Activated CD8-positive, alpha-beta memory T cell treated with anti-CD3 and anti-CD28 coated beads for 36 hours (primary cell): ENCODE measurements around the gene NRP2. TPM values are rescaled to one million over a fixed set of nuclear protein-coding genes. Genes with fewer than 3 reads are reported as not detected.

Experiments used
- CTCF ChIA-PET: fragments of 350-600 bp; sonication (Branson Sonifier 250); formaldehyde crosslinking; loops from one replicate; lab custom pipeline; 2021; ENCODE audit warnings: antibody characterized with exemption; lab: Charles Lee
- POLR2A ChIA-PET: fragments of 350-600 bp; sonication (Branson Sonifier 250); formaldehyde crosslinking; loops from one replicate; lab custom pipeline; 2021; ENCODE audit warnings: antibody characterized with exemption; lab: Charles Lee
- total RNA-seq, 2 experiments: library from RNA; stranded (reverse); gene quantifications; one replicate each; pipeline ENCODE4 v1.2.3, GENCODE V29; 2021

Gene NRP2
- total RNA-seq, 2 experiments from 2014 or later: 0.82 to 0.93 TPM

DNA sequence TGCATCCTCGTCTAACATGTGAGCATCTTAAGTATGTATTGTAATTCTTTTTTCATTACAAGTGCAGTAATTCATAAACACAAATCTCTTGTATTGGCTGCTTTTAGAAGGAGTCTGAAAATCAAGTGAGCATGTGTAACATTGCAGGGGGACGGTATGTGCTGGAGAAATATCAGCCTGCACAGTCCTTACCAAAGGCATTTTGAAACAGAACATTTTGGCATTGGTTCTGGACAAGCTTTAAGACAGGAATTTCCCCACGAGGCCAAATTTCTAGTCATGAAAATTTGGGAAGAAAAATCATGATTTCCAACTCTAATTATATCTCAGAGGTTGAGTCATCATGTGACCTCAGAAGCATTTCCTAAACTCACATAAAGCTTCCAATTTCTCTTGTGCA is 24.7 kb upstream of the NRP2 start:
- CTCF ChIA-PET: no interaction called here
- POLR2A ChIA-PET: no interaction called here

DNA sequence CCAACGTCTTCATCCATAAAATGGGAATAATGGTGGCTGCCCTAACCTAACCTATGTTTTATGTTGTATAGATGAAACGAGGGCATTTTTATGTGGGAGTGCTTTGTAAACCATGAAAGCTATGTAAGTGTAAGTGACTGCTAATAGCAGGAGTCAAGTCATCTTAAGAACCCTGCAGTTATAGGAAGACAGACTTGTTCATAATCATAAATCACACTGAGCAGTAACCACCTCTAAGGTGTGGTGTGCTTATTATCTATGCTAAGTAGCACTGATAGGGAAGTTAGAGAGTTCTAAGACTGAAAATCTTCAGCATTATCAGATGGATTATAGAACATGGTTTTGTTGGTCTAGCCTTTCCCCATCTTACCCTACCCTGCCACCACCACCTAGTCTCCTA is 24.2 kb upstream of the NRP2 start:
- POLR2A ChIA-PET: no interaction called here
- CTCF ChIA-PET: no interaction called here

DNA sequence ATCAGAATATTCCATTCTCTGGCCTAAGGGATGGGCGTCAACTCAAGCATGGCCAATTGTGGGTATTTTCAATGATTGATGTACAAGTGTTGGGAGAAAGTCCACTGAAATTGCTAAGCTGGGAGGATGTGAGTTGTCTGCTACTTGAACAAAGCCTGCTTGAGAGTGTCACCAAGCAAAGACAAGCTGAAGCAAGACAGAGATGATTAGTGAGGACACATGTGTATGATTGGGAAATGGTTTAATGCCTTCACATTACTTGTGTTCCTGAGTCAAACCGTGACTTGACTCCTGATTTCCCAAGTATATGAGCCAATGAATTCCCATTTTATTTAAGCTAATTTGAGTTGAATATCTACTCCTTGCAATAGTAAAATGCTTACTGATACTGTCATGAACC is 23.7 kb upstream of the NRP2 start:
- CTCF ChIA-PET: no interaction called here
- POLR2A ChIA-PET: no interaction called here

DNA sequence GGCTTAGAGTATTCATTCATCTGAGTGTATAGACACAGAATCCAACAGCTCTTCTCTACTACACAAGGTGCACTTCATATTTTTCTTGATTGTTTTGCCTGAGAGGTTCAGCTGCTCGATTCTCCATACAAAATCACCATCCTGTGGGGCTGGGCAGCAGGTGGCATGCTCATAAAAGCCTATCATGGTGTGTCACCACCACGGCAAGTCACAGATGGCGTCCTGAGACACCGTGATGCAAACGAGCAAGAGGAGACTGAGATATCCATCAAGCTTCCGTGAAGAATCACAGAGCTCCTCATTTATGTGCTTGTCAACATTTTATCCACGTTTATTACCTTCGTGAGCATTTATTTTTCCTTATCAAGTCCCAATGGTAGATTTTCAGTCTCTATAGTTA is 22.4 kb upstream of the NRP2 start:
- CTCF ChIA-PET: no interaction called here
- POLR2A ChIA-PET: no interaction called here

DNA sequence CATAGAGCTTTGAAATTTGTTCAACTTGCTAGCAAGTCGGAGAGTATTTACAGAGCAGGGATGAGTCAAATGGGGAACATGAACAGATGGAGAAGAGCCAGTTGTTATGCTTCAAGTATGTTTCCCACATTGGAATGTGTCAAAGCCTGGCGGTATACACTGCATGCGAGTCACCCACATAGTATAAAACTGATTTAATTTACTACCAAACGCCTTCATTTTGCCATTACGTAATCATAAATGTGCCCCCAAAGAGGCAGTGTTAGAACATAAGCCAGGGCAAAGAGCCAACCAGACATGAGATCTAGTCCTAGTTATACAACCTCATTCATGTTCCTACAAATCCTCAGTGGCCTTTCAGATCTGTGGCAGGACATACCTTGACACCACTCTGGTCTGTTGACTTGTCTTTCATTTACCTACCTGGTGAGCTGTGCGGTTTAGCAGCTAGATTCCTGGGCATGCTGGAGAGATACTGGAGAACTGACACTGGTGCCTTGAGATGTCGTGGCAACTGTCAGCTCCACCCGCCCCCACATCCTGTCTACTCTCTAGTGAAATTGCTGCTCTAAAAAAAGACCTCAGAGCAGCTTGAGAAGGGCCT is 21.7 kb upstream of the NRP2 start:
- POLR2A ChIA-PET: no interaction called here
- CTCF ChIA-PET: no interaction called here

DNA sequence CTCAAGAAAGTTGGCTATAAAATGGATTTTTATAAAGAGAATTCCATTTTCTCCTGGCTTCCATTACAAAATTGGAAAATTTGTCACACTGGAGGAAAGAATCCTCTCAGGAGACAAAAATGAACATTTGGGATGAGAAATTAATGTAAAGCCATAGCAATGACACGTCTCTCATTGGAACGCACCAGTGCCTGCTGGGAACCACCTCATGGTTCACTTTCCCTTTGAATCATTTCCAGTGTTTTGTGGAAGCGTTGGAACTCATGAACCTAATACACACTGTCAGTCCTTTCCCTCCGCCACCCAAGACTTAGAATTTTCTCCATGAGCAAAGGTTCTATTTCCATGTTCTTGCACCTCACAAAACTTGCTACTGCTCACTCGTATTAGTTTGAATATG is 21.0 kb upstream of the NRP2 start:
- ChIA-PET CTCF (no interaction called here), POLR2A (no interaction called here)

DNA sequence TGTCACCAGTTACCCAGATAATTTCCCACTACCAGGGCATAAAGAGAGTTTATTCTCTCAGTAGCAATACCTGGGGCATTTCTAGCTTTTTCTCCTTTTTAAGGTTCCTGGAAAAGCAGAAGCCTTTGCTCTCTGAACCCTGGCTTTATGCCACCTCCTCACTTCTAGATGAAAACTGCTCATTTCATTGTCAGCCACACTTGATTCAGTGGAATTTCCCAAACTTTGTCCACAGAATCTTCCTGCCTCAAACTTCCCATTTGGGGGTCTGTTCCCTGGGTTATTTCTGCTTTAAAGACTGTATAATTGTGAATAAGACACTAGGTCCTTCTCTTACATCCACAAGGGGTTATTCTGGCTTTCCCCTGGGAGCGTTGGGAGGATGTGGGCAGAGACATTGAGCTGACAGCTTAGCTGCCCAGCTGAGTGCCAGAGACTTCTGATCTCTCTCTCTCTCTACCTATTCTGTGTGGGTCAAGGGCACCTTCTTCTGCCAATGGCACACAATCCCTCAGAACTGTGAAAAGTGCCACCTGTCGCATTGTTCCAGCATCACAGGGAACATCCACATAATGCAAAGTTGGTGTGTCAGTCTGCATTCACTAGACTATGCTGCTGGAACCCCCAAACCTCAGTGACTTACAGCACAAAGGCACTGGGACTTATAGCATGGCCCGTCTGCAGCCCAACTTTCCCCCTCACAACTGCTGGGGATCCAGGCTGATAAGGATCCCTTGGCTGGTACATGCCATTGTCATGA is 19.9 kb upstream of the NRP2 start:
- ChIA-PET CTCF (no interaction called here), POLR2A (no interaction called here)

DNA sequence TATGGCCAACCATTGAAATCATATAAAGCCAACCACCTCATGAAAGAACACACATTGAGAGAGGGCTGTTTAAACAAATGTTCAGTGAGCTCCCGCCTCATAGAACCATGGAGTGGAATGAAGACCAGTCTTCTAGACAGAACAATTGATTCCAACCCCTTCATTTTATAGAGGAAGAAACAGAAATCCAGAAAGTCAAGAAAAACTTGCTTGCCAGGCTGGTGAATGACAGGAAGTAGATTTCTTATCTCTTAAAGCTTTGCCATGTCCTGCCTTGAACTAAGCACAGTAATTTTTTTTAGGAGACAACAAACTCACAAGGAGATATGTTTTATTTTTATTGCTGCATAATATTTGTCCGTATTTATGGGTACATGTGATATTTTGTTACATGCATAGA is 16.5 kb upstream of the NRP2 start:
- ChIA-PET CTCF (no interaction called here), POLR2A (no interaction called here)

DNA sequence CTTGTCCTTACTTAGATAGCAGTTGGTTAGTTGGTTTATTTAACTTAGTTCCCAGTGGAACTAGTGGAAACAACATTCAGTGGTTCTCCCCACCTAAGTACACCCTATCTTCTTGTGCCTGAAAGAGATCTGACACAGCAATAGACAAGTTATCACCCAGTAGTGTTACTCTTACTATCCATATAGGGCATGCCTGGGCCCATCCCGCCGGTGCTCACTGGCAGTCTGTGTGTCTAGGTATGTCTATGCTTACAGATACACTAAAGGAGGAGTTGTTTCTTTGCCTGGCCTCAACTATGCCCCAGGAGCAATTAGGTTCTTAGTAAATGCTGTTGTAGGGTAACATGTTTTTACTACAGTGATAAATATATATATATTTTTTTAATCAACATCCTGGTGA is 12.0 kb upstream of the NRP2 start:
- ChIA-PET POLR2A (no interaction called here), CTCF (no interaction called here)

DNA sequence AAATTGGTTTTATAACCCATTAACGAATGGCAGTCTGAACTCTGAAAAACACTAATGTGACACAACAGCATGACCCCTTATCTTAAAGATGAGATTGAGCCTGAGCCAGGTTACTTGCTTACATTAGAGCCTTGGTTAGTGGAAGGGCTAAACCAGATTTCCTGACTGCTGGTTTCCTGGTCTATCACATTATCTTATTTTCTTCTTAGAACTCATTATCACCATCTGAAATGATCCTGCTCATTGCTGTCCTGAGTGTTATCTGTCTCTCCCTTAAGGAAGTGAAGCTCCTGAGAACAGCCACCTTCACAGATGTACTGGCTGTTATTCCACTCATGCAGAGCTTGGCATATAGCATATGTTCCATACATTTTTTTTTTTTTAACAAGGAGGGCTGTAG is 9.0 kb upstream of the NRP2 start:
- ChIA-PET POLR2A (no interaction called here), CTCF (no interaction called here)

DNA sequence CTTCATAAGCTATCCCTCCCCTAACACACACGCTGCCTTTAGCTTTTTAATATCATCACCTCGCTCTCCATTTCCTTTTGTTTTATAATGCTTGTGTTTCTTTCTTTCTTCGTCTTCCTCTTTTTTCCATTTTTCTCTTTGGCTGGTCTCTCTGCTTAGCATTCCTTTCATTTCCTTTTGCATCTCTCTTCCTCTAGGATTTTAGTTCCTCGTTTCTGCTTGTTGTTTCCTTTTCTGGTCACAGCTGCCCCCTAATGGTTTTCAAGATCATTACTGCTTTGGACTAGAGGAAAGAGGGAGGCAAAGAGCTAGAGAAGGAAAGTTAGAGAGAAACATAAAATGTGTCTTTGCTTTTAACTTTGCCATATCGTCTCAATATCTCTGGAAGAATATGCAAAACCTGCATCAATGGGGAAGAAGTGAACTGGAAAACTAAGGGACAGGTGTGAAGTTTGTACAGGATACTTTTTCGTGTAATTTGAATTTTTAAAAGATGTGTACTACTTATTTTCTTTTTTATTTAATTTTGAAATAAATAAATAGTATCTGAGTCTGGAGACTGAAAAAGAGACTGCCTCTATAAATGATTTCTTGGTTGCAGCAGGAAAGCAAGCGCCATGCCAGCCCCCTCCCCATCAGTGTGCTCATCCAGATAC is 6.3 kb upstream of the NRP2 start:
- POLR2A ChIA-PET: no interaction called here
- CTCF ChIA-PET: no interaction called here

DNA sequence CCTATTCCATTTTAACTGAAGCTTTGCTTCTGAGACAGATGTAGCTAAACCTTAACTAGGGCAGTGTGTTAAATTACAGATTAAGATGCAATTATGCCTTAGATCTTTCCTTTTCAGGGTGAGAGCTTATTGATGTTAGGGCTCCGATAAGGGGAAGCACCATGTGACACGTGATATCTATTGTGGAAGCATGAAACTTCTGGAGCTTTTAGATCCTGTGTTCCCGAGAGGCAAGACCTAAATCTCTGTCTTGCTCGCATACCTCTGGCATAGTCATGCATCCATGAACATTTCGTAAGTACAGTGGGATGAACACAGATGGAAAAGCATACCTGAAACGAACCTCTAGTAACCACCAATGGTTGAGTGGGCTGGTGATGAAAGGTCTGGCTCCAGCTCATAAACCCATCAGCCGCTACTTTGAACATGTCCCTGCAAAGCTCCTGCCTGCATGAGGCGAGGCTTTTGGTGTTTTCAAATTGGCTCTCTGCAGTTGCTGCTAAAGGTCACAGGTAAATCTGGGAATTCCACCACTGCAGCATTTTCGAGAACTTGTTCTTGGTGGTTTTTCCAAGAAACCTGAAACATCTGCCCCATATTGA is 3.7 kb upstream of the NRP2 start:
- CTCF ChIA-PET: interaction anchor here (1.5 kb wide), 1 partner anchor 11 kb away, joined by 3 read pairs; no protein-coding TSS in a partner anchor
- POLR2A ChIA-PET: no interaction called here

DNA sequence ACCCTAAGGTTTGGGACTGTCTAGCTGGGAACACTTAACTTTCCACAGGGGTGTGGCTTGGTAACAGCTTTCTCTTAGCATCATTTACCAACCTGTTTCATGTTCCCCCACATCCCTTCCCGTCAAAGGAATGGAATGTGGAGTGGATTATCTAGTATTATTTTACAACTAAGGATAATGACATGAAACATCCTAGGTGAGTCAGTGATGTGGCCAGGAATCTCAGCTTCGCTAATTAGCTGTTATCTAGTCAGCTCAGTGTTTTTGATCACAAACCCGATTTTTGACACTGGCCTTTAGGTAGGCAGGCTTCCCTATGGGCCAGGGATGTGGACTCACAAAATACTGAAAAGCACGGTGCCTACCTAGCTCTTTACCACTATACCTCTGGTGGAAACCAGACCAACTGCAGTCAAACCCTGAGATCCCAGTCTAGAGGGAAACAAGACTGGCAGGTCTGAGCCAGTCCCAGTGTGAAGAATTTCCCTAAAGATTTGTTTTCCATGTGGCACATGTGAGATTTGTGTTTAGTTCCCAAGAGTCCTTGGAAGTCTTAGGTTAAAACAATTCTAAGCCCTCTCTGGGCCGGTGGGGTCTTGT is 2.8 kb upstream of the NRP2 start:
- CTCF ChIA-PET: no interaction called here
- POLR2A ChIA-PET: no interaction called here

DNA sequence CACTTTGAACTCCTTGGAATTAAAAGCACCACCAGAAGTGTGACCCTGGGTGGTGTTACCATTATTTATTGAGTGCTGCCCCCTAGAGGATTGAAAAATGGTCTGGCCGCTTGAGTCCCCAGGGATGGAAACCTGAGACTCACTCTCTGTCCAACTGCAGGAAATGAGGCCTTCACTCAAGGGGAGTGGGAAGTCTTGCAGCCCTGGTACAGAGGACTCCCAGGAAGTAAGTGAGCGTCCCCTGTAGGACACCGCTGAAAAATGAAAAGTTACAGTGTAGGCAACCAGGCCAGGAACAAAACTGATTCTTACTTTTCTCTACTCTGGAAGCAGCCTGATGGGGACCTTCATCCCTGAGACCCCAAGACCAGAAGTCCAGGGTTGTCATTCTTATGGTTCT is 2.2 kb upstream of the NRP2 start:
- CTCF ChIA-PET: no interaction called here
- POLR2A ChIA-PET: no interaction called here

DNA sequence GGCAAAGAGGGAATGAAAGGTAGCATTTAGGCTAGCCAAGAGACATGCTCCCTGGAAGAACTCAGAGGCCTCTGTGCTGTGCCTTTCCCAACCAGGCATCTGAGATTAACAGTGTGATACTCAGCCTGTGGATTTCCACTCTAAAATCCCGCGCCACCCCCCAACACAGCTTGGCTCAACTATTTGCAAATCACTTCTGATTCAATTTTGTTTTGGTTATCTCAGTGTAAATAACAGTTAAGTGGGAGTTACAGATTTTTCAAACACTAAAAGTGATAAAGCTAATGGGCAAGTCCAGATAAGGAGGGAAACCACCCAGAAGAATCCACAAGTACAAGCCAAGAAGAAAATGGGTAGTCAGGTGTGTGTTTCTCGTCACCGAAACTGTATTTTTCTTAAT is 1.4 kb upstream of the NRP2 start:
- ChIA-PET CTCF (interaction anchor here (0.7 to 0.9 kb wide), 2 partner anchors 8 to 23 kb away, joined by 3 read pairs; no protein-coding TSS in a partner anchor), POLR2A (no interaction called here)

DNA sequence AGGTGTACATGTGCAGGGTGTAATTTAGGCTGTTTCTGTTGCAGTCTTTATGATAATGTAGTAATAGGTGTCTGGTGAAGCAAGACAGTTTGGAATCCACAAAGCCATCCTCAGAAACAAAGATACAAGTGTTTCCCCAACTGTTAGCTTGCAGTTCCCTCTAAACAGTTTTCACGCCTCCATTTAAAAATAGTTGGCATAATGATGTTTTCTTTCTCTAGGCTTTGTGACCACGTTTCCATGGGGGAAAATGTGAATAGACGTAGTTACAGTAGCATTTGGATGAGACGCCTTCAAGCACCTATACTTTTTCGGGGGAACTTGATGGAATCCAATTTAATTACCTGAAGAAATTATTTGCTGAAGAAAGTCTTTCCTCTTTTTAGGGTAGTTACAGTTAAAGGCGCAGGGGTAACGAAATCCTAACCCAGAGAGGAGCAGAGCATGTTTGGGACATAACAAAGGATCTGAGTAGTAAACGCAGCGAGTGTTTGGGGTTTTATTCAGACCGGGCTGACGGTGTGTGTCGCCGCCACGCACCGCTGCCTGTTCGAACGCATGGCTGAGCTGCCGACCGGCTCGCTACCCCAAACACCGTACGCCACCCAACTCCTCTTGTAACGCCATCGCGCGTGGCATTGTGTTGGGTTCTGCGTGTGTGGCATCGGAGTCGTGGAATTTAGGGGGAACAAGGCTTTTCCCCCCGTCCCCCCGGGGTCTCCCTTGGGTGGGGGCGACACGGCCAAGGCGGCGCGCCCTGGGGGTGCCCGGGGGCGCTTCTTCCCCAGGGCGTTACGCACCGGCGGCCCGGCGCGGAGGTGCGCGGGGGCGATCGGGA is 681 bp upstream of the NRP2 start:
- CTCF ChIA-PET: interaction anchor here (0.7 to 0.9 kb wide), 2 partner anchors 8 to 22 kb away, joined by 3 read pairs; no protein-coding TSS in a partner anchor
- POLR2A ChIA-PET: no interaction called here

DNA sequence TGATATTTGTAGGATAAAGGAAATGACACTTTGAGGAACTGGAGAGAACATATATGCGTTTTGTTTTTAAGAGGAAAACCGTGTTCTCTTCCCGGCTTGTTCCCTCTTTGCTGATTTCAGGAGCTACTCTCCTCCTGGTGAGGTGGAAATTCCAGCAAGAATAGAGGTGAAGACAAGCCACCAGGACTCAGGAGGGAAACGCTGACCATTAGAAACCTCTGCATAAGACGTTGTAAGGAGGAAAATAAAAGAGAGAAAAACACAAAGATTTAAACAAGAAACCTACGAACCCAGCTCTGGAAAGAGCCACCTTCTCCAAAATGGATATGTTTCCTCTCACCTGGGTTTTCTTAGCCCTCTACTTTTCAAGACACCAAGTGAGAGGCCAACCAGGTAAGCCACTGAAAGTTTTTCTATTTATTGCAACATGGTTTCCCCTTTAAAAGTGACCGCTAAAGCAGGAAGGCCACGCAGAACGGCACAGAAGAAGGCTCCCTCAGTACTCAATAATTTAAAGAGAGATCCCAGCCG is 735 bp downstream of the NRP2 start:
- POLR2A ChIA-PET: no interaction called here
- CTCF ChIA-PET: no interaction called here

DNA sequence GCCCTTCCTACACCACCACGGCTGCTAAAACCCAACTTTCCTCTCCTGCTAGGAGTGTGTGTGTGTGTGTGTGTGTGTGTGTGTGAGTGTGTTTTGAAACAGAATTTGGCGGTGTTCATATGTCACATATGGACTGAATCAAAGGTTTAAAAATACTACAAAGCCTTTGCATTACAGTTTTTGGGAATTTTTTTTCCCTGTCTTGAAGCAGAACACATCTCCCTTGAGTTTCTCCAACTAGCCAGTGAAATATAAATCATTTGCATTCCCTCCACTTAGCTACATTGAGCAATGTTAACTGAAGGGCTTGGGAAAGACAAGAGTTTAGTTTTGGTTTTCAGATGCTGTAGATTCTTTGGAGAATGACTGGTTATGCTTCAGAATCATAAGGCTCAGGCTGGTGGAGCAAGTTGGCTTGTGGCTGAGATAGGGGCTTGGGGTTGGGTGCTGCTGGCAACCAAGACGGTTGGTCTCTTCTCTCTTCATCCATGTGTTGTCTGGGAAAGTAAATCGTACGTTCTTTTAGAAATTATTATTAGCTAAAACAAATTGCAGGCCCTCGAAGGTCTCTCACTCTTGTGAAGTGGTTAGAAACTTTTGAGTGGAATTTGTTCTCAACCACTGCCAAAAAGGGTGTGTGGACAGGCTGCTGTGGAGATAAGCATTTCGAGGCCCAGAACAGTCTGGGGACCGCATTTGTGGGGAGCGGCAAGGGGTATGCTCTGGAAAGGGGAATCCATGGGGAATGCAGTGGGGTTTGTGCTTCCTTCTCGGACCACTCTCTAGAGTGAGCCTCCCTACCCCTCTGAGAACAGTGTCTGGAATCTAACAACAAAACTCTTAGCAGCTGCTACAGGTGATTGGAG is 1.4 kb downstream of the NRP2 start:
- POLR2A ChIA-PET: no interaction called here
- CTCF ChIA-PET: no interaction called here
